Esophagus squamous epithelium (tissue), 4 donors: ENCODE data around the gene C20orf96.

Source experiments
- CTCF ChIP-seq, 6 experiments: fragments of 450-650 bp in 4 of 6; fragments of 200-600 bp in 2 of 6; sonication (generic) in 2 of 6; IDR thresholded peaks; one replicate each; pipeline ENCODE4 v1.5.1; 2016 to 2019; ENCODE audit warnings: antibody characterized with exemption in 6 of 6, mild to moderate bottlenecking in 4 of 6, moderate library complexity in 4 of 6
- POLR2A ChIP-seq, 4 donors: fragments of 450-650 bp; IDR thresholded peaks; one replicate each; pipeline ENCODE4 v1.6.1; 2017; ENCODE audit warnings: antibody characterized with exemption in 4 of 4, mild to moderate bottlenecking in 4 of 4, moderate library complexity in 3 of 4

GRCh38 chr20:257419-257818, 33.1 kb downstream of the C20orf96 start, which contains the start of gene DEFB132:
- TF ChIP-seq CTCF (IDR thresholded peaks at IDR 0.05) (no peak), POLR2A (IDR thresholded peaks at IDR 0.05) (no peak)
